Gastroesophageal sphincter (tissue), 4 donors: ENCODE measurements around the gene TEKT5. TPM values are rescaled to one million over a fixed set of nuclear protein-coding genes. Genes with fewer than 3 reads are reported as not detected.

ENCODE experiments used
- ATAC-seq: fragments of 150-250 bp; one replicate; pipeline ENCODE4 v1.9.1; 2016; ENCODE audit warnings: mild to moderate bottlenecking, moderate library complexity
- H3K27ac ChIP-seq, 4 donors: fragments of 200-600 bp; sonication (generic) in 3 of 4; 1 replicate in 3 of 4; 2 replicates in 1 of 4; pipeline ENCODE4 v1.5.1; 2016 to 2019
- H3K27me3 ChIP-seq: fragments of 200-600 bp; sonication (generic); one replicate; pipeline ENCODE4 v1.5.1; 2019
- H3K36me3 ChIP-seq, 2 donors: fragments of 200-600 bp; sonication (generic); one replicate each; pipeline ENCODE4 v1.5.1; 2019; ENCODE audit warnings: control low read depth in 1 of 2
- H3K4me1 ChIP-seq, 3 donors: fragments of 200-600 bp; sonication (generic); 1 replicate in 2 of 3; 2 replicates in 1 of 3; pipeline ENCODE4 v1.5.1; 2016 to 2019; ENCODE audit warnings: control low read depth in 2 of 3
- H3K4me3 ChIP-seq, 2 donors: fragments of 200-600 bp; sonication (generic); one replicate each; pipeline ENCODE4 v1.5.1; 2019; ENCODE audit warnings: mild to moderate bottlenecking in 1 of 2, moderate library complexity in 1 of 2
- H3K9me3 ChIP-seq, 3 donors: fragments of 200-600 bp; sonication (generic); one replicate each; pipeline ENCODE4 v1.5.1; 2017 to 2019; ENCODE audit warnings: control low read depth in 2 of 3
- EP300 ChIP-seq: sonication (generic); formaldehyde crosslinking; IDR thresholded peaks from one replicate; pipeline ENCODE4 v1.6.1; 2017; ENCODE audit warnings: antibody characterized with exemption, mild to moderate bottlenecking
- POLR2A ChIP-seq, 2 donors: fragments of 450-650 bp; IDR thresholded peaks; one replicate each; pipeline ENCODE4 v1.6.1; 2017; ENCODE audit warnings: antibody characterized with exemption in 2 of 2, mild to moderate bottlenecking in 2 of 2, moderate library complexity in 1 of 2
- POLR2AphosphoS5 ChIP-seq: sonication (generic); formaldehyde crosslinking; IDR thresholded peaks from one replicate; pipeline ENCODE4 v1.6.1; 2017; ENCODE audit warnings: antibody characterized with exemption
- WGBS, 2 donors: methylation state at CpG; one replicate each; pipeline ENCODE4 v1.1.5; 2018; ENCODE audit warnings: low coverage in 1 of 2; 5-methylcytosine and 5-hydroxymethylcytosine counted together
- total RNA-seq, 4 donors: library from RNA; depleted of rRNA; stranded (reverse); fragments of >200 nt; gene quantifications; one replicate each; pipeline ENCODE4 v1.1.0, GENCODE V29; 2016
- TF ChIP-seq, protein P1 (sequence below), 4 experiments: fragments of 200-600 bp in 2 of 4; fragments of 450-650 bp in 2 of 4; sonication (generic) in 1 of 4; IDR thresholded peaks; one replicate each; pipeline ENCODE4 v1.5.1; 2017 to 2019; ENCODE audit warnings: antibody characterized with exemption in 4 of 4, mild to moderate bottlenecking in 2 of 4, moderate library complexity in 2 of 4

The TEKT5 gene
- total RNA-seq, 4 donors from 2014 or later = 0.19 TPM; not detected in 3

- Histone ChIP-seq H3K27ac (no peak overlapping the region), H3K27me3 (no peaks in the 10 kb centered on the region), H3K9me3 (no peaks in the 10 kb centered on the region), H3K36me3 (no peaks in the 10 kb centered on the region), H3K4me1 (peaks cover 0 to 25% (median 9%) of the 10 kb centered on the region in 3 donors), H3K4me3 (no peak overlapping the region)
- WGBS, 2 donors = 90 to 92% methylated on average over 2 to 3 of the region's 3 CpGs
- TF ChIP-seq POLR2A (IDR thresholded peaks at IDR 0.05) = no peak
- TF ChIP-seq, protein P1, sequence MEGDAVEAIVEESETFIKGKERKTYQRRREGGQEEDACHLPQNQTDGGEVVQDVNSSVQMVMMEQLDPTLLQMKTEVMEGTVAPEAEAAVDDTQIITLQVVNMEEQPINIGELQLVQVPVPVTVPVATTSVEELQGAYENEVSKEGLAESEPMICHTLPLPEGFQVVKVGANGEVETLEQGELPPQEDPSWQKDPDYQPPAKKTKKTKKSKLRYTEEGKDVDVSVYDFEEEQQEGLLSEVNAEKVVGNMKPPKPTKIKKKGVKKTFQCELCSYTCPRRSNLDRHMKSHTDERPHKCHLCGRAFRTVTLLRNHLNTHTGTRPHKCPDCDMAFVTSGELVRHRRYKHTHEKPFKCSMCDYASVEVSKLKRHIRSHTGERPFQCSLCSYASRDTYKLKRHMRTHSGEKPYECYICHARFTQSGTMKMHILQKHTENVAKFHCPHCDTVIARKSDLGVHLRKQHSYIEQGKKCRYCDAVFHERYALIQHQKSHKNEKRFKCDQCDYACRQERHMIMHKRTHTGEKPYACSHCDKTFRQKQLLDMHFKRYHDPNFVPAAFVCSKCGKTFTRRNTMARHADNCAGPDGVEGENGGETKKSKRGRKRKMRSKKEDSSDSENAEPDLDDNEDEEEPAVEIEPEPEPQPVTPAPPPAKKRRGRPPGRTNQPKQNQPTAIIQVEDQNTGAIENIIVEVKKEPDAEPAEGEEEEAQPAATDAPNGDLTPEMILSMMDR (IDR thresholded peaks at IDR 0.05) = no peak
- TF ChIP-seq POLR2AphosphoS5 = no peak
- TF ChIP-seq EP300 = no peak
- ATAC-seq = no peak
These were observed 89.1 kb downstream of the TEKT5 start for GRCh38 chr16:10605636-10606035.

DNA sequence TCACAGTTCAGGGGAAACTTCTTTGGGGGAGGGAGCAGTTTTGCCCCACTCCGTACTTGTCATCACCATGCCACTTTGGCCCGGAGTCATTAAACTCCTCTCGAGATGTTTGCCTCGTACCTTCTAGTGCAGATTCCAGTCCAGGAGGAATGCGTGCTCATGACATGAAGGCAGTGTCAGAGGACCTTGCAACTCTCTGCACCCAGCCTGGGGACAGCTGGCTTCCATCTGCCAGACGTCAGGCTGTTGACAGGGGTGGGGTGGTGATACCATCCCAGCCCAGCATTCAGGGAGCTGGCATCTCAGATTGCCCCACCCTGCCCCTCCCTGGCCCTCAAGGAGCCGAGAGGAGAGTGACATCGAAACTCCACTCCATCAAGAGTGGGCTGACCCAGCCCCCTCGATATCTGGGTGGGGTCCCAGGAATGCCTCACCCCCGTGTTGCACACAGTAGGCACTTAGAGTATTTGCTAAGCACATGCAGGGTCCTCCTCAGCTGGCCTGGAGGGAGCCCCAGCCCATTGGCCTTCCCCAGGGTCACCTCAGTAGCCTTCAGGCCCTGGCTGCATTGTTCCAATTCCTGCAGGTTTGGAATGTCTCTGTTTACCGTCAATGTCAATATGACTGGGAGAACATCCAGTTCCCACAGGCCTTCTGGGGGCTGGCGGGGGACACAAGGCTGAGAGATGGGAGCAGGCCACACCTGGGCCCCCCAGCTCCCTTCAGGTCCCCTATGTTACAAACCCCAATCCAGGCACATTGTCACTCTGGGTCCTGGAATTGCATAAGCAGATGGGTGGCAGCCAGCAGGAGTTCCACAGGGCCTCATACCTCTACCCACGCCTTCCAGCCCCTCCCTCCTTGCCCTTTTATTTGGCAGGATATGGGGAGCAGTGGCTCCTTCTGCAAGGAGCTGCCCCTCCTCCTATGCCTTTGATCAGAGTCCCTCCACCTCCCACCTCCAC, 93.0 kb downstream of the TEKT5 start:
- Histone ChIP-seq H3K36me3 (no peaks in the 10 kb centered on the region), H3K4me1 (peaks cover 0 to 21% (median 9%) of the 10 kb centered on the region in 3 donors), H3K27me3 (no peaks in the 10 kb centered on the region), H3K4me3 (no peak overlapping the region), H3K27ac (peak overlapping the region in 2 of 4 donors; percentile 28 to 62), H3K9me3 (no peaks in the 10 kb centered on the region)
- peak; percentile 78 for TF ChIP-seq POLR2AphosphoS5
- no peak for TF ChIP-seq EP300
- TF ChIP-seq, protein P1 (IDR thresholded peaks at IDR 0.05) = no peak
- no peak for TF ChIP-seq POLR2A (IDR thresholded peaks at IDR 0.05)
- ATAC-seq = peak; percentile 55
- WGBS, 2 donors = 40 to 75% methylated on average over 1 to 2 of the region's 13 CpGs

GRCh38 chr16:10600782-10601443, 93.8 kb downstream of the TEKT5 start:
- WGBS, 2 donors = 79% methylated on average over 3 of the region's 12 CpGs; no CpG with 5 or more reads in 1 of the 2 donors
- ATAC-seq = no peak
- peaks cover 0 to 21% (median 9%) of the 10 kb centered on the region in 3 donors for H3K4me1 ChIP-seq
- H3K27ac ChIP-seq = peak overlapping the region in 2 of 4 donors; percentile 6 to 62
- no peaks in the 10 kb centered on the region for H3K36me3 ChIP-seq
- no peaks in the 10 kb centered on the region for H3K27me3 ChIP-seq
- TF ChIP-seq, protein P1 (IDR thresholded peaks at IDR 0.05) = no peak
- no peak for TF ChIP-seq POLR2AphosphoS5
- TF ChIP-seq POLR2A (IDR thresholded peaks at IDR 0.05) = no peak
- no peak for TF ChIP-seq EP300
- H3K9me3 ChIP-seq = no peaks in the 10 kb centered on the region
- no peak overlapping the region for H3K4me3 ChIP-seq

GRCh38 chr16:10599626-10600025, 95.1 kb downstream of the TEKT5 start:
- no peak overlapping the region for H3K27ac ChIP-seq
- TF ChIP-seq POLR2A (IDR thresholded peaks at IDR 0.05) (no peak), POLR2AphosphoS5 (no peak), EP300 (no peak)
- TF ChIP-seq, protein P1 (IDR thresholded peaks at IDR 0.05) = no peak
- no peaks in the 10 kb centered on the region for H3K9me3 ChIP-seq
- ATAC-seq = no peak
- H3K36me3 ChIP-seq = no peaks in the 10 kb centered on the region
- no peak overlapping the region for H3K4me3 ChIP-seq
- WGBS, 2 donors = 100% methylated on average over 4 of the region's 7 CpGs; no CpG with 5 or more reads in 1 of the 2 donors
- no peaks in the 10 kb centered on the region for H3K27me3 ChIP-seq
- peaks cover 0 to 21% (median 9%) of the 10 kb centered on the region in 3 donors for H3K4me1 ChIP-seq
